WTC11 (cell line): Measurements from ENCODE around the gene CYP46A1.

Source experiments
- ATF1 ChIP-seq: sonication (generic); formaldehyde crosslinking; IDR thresholded peaks from 2 replicates; pipeline ENCODE4 v1.8.1; 2023; ENCODE audit warnings: mild to moderate bottlenecking, moderate library complexity, missing genetic modification reagents
- CTCF ChIP-seq: fragments of 200-600 bp; IDR thresholded peaks from 2 replicates; pipeline ENCODE4 v1.8.0; 2022; ENCODE audit warnings: antibody characterized with exemption
- ETV6 ChIP-seq: sonication (generic); formaldehyde crosslinking; IDR thresholded peaks from 2 replicates; pipeline ENCODE4 v1.8.1; 2022; ENCODE audit warnings: mild to moderate bottlenecking, missing genetic modification reagents
- USF1 ChIP-seq: sonication (generic); formaldehyde crosslinking; IDR thresholded peaks from 2 replicates; pipeline ENCODE4 v1.8.0; 2022; ENCODE audit warnings: mild to moderate bottlenecking, missing genetic modification reagents

GRCh38 chr14:99773521-99774497 lies 89.7 kb downstream of the CYP46A1 start:
- TF ChIP-seq ATF1 (CRISPR knock-in tag) = no peak
- no peak for TF ChIP-seq CTCF
- no peak for TF ChIP-seq USF1 (CRISPR knock-in tag)
- TF ChIP-seq ETV6 = no peak
